Parathyroid adenoma (tissue), 2 donors: ENCODE measurements around the gene HORMAD1.

Experiments used
- H2AFZ ChIP-seq: fragments of 300-600 bp; sonication (generic); one replicate; pipeline ENCODE4 v1.7.0; 2017; ENCODE audit warnings: antibody characterized with exemption, mild to moderate bottlenecking
- H3K27ac ChIP-seq: fragments of 300-600 bp; sonication (generic); one replicate; pipeline ENCODE4 v1.7.0; 2017
- H3K27me3 ChIP-seq: fragments of 300-600 bp; sonication (generic); one replicate; pipeline ENCODE4 v1.7.0; 2017; ENCODE audit warnings: low read length; ENCODE audit not compliant: control insufficient read depth, insufficient read depth
- H3K36me3 ChIP-seq: fragments of 300-600 bp; sonication (generic); one replicate; pipeline ENCODE4 v1.7.0; 2017; ENCODE audit warnings: low read length; ENCODE audit not compliant: control insufficient read depth, insufficient read depth
- H3K4me1 ChIP-seq: fragments of 300-600 bp; sonication (generic); one replicate; pipeline ENCODE4 v1.7.0; 2017; ENCODE audit warnings: control low read depth
- H3K4me2 ChIP-seq: fragments of 300-600 bp; sonication (generic); one replicate; pipeline ENCODE4 v1.7.0; 2017; ENCODE audit warnings: low read length
- H3K4me3 ChIP-seq: fragments of 300-600 bp; sonication (generic); one replicate; pipeline ENCODE4 v1.7.0; 2017; ENCODE audit warnings: low read depth, low read length
- H3K79me2 ChIP-seq: fragments of 300-600 bp; sonication (generic); one replicate; pipeline ENCODE4 v1.7.0; 2017; ENCODE audit warnings: control low read depth
- H3K9ac ChIP-seq: fragments of 300-600 bp; sonication (generic); one replicate; pipeline ENCODE4 v1.7.0; 2017; ENCODE audit warnings: mild to moderate bottlenecking
- H3K9me3 ChIP-seq: fragments of 300-600 bp; sonication (generic); one replicate; pipeline ENCODE4 v1.7.0; 2017; ENCODE audit warnings: low read length; ENCODE audit not compliant: control insufficient read depth
- TF ChIP-seq, protein P1 (sequence below): fragments of 300-600 bp; sonication (generic); IDR thresholded peaks from one replicate; pipeline ENCODE4 v1.7.0; 2017; ENCODE audit warnings: antibody characterized with exemption, mild to moderate bottlenecking
- donor health status: primary hyperparathyroidism.

The HORMAD1 gene

DNA sequence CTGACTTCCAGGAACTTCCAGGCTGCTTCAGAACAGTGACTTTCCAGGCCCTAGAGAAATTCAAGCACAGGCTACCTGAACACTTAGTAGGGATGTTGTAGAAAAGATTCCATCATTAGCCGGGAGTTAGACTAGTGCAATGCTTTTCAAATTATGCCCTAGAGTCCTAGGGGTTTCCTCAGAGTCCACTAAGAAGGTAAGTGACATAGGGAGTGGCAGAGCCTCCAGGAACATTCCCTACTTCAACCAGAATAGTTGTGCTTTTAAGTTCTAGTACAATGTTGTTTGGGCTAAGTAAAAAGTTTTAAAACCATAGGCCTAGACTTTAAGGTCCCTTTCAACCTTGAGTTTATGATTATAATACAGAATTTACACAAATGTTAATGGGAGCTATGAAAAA lies 14.6 kb downstream of the HORMAD1 start:
- H3K4me2 ChIP-seq: no peak overlapping the region
- H3K4me3 ChIP-seq: no peak overlapping the region
- H2AFZ ChIP-seq: no peak overlapping the region
- no peak overlapping the region for H3K9ac ChIP-seq
- H3K27ac ChIP-seq: no peak overlapping the region
- no peaks in the 10 kb centered on the region for H3K4me1 ChIP-seq
- H3K27me3 ChIP-seq: no peaks in the 10 kb centered on the region
- TF ChIP-seq, protein P1, sequence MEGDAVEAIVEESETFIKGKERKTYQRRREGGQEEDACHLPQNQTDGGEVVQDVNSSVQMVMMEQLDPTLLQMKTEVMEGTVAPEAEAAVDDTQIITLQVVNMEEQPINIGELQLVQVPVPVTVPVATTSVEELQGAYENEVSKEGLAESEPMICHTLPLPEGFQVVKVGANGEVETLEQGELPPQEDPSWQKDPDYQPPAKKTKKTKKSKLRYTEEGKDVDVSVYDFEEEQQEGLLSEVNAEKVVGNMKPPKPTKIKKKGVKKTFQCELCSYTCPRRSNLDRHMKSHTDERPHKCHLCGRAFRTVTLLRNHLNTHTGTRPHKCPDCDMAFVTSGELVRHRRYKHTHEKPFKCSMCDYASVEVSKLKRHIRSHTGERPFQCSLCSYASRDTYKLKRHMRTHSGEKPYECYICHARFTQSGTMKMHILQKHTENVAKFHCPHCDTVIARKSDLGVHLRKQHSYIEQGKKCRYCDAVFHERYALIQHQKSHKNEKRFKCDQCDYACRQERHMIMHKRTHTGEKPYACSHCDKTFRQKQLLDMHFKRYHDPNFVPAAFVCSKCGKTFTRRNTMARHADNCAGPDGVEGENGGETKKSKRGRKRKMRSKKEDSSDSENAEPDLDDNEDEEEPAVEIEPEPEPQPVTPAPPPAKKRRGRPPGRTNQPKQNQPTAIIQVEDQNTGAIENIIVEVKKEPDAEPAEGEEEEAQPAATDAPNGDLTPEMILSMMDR: no peak
- H3K79me2 ChIP-seq: no peaks in the 10 kb centered on the region
- no peaks in the 10 kb centered on the region for H3K9me3 ChIP-seq
- no peaks in the 10 kb centered on the region for H3K36me3 ChIP-seq

DNA sequence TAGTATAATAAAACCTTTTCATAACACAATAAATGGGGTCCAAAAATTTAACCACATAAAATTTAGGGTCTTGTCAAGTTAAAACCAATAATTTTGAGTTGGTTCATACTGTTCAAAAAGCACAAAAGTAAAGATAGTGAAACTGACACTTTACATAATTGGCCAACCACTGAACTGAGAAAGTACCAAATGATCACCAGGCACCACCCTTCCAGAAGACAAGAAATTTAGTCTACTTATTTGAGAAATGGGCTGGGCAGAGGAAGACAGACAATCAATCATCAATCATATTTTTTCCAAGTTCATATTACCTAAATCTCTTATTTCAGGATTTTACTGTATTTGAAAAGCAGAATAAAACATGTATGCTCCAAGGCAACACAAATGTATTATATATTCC lies 17.3 kb downstream of the HORMAD1 start:
- Histone ChIP-seq H3K9me3 (no peaks in the 10 kb centered on the region), H3K4me1 (no peaks in the 10 kb centered on the region), H3K4me2 (no peak overlapping the region), H3K27ac (no peak overlapping the region), H3K9ac (no peak overlapping the region), H3K36me3 (no peaks in the 10 kb centered on the region), H3K27me3 (no peaks in the 10 kb centered on the region), H2AFZ (no peak overlapping the region), H3K4me3 (no peak overlapping the region), H3K79me2 (no peaks in the 10 kb centered on the region)
- TF ChIP-seq, protein P1: no peak

DNA sequence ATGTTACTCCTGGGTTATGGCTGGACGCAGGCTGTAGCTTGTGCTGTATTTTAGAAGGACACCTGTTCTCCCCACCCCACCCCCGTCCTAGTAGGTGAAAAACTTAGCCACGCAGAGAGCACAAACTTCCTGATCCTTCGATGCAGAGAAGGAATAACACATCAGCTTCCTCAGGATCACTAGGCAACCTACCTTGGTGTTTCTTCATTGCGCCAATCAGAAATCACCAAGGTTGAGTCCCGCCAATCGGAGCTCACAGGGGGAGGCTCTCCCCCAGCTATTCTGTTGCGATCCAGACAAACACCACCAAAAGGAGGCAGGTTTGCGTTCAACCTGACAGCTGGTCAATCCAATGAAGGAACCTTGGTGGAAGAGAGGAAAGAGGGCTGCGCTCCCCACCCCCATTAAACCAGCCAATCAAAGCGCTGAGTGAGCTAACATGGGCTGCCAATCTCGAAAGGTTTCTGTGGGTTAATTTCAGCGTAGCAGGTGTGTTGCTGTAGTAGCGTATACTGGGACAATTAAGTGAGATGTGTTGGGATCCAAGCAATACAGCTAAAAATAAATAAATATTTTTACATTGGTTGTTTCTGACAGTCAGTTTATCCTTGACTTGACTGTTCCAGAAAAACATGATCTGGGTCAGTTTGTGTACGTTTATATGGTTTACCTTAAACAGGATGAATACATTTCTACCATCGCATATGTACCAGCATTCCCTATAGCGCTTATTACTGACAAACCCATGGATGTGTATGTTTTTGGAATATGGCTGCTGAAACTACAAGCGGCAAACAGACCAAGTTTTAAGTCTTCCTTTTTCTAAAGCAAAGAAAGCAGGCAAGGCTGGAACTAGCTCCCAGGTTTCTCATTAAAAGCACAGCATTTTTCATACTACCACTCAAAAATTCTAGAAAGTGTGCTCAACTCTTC lies 23.4 kb downstream of the HORMAD1 start, which contains the start of gene GOLPH3L:
GOLPH3L (minus strand) TSS at position 160 of the 933 bp plus-strand sequence. CDS start 2,316 bp downstream, outside the sequence.
- Histone ChIP-seq H3K79me2 (no peaks in the 10 kb centered on the region), H3K27me3 (no peaks in the 10 kb centered on the region), H2AFZ (peak within 1 kb of the TSS; percentile 84), H3K4me3 (peak within 1 kb of the TSS; percentile 89), H3K9me3 (no peaks in the 10 kb centered on the region), H3K9ac (no peak within 1 kb of the TSS), H3K36me3 (no peaks in the 10 kb centered on the region), H3K4me2 (peak within 1 kb of the TSS; percentile 96), H3K4me1 (no peaks in the 10 kb centered on the region), H3K27ac (peak within 1 kb of the TSS; percentile 51)
- TF ChIP-seq, protein P1: peak; percentile 13

DNA sequence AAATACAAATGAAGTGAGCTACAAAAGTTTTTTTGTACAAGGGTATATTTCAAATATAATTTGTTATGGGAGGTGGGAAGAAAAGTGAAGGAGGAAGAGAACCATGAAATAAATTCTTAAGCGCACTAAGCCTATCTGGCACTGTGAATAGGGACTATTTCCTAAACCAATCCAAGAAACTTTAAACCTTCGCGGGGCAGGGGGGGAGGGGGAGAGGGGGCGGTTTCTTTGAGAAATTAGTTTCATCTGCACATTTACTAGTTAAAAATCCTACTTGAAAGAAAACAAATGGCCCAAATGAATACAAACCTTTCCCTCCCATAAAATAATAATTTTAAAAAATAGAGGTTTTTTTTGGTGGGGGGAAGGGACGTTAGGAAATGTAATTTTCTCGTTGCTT lies 24.1 kb downstream of the HORMAD1 start:
- Histone ChIP-seq H3K4me2 (peak overlapping the region; percentile 81), H3K4me3 (peak overlapping the region; percentile 89), H3K79me2 (no peaks in the 10 kb centered on the region), H2AFZ (peak overlapping the region; percentile 74), H3K36me3 (no peaks in the 10 kb centered on the region), H3K9ac (no peak overlapping the region), H3K4me1 (no peaks in the 10 kb centered on the region), H3K9me3 (no peaks in the 10 kb centered on the region), H3K27ac (peak overlapping the region; percentile 51), H3K27me3 (no peaks in the 10 kb centered on the region)
- TF ChIP-seq, protein P1: no peak
